ENCODE measurements around the gene GVQW3. TPM values are rescaled to one million over a fixed set of nuclear protein-coding genes. Genes with fewer than 3 reads are reported as not detected.

GVQW3 gene
- total and polyA plus RNA-seq, 2 of the 8 experiments (the other 6 are each of a cell fraction or from before 2014, with no cell fraction given): 5.5 to 8.1 TPM

GRCh38 chr11:76455331-76455730, 74.2 kb downstream of the GVQW3 start (continued):
- TF ChIP-seq TAF1 (IDR thresholded peaks at IDR 0.05; ENCODE audit: low read depth, low read length) (peak; percentile 65), SP1 (IDR thresholded peaks at IDR 0.05; ENCODE audit: low read depth, low read length) (peak; percentile 99), E2F6 (IDR thresholded peaks at IDR 0.05) (no peak; the same call in 1 of the 2 replicates), ASH2L (IDR thresholded peaks at IDR 0.05; ENCODE audit: low read length) (peak; percentile 97), POU5F1 (IDR thresholded peaks at IDR 0.05; ENCODE audit: low read depth, low read length) (peak; percentile 71; the same call in 1 of the 2 replicates), CHD7 (IDR thresholded peaks at IDR 0.05; ENCODE audit: insufficient replicate concordance, low read length) (peak; percentile 87), KDM1A (IDR thresholded peaks at IDR 0.05; ENCODE audit: borderline replicate concordance, low read length) (no peak), KDM4A (IDR thresholded peaks at IDR 0.05; ENCODE audit: low read depth, low read length, severe bottlenecking) (no peak), SRF (IDR thresholded peaks at IDR 0.05; ENCODE audit: low read depth, low read length) (no peak)

Data from H1 (cell line).